Liver (tissue), 9 donors: ENCODE data around the gene RAD51. TPM values are rescaled to one million over a fixed set of nuclear protein-coding genes. Genes with fewer than 3 reads are reported as not detected.

Source experiments
- DNase-seq: peaks from one replicate; pipeline ENCODE4 v3.0.0-alpha.2; 2017; ENCODE audit warnings: low spot score
- H3K27ac ChIP-seq, 2 donors: one replicate each; pipeline ENCODE4 v1.7.0; 2013; ENCODE audit warnings: inconsistent platforms in 2 of 2, low read length in 2 of 2, control low read depth in 1 of 2, low read depth in 1 of 2, mild to moderate bottlenecking in 1 of 2
- H3K27me3 ChIP-seq, 4 donors: one replicate each; pipeline versions ENCODE4 v1.6.1 to v1.7.0; 2013; ENCODE audit warnings: low read length in 3 of 4, inconsistent platforms in 1 of 4, mild to moderate bottlenecking in 1 of 4, moderate library complexity in 1 of 4; ENCODE audit not compliant: control insufficient read depth in 4 of 4, insufficient read depth in 4 of 4
- H3K36me3 ChIP-seq, 4 donors: one replicate each; pipeline versions ENCODE4 v1.6.1 to v1.7.0; 2013; ENCODE audit warnings: low read length in 3 of 4, mild to moderate bottlenecking in 3 of 4, low read depth in 1 of 4, moderate library complexity in 1 of 4; ENCODE audit not compliant: control insufficient read depth in 4 of 4, insufficient read depth in 3 of 4
- H3K4me1 ChIP-seq, 4 donors: one replicate each; pipeline versions ENCODE4 v1.6.1 to v1.7.0; 2013; ENCODE audit warnings: low read length in 3 of 4, mild to moderate bottlenecking in 3 of 4, moderate library complexity in 1 of 4; ENCODE audit not compliant: control insufficient read depth in 4 of 4, insufficient read depth in 4 of 4
- H3K4me3 ChIP-seq, 3 donors: one replicate each; pipeline versions ENCODE4 v1.6.1 to v1.7.0; 2013; ENCODE audit warnings: low read length in 3 of 3, control low read depth in 1 of 3, low read depth in 1 of 3, mild to moderate bottlenecking in 1 of 3
- H3K9ac ChIP-seq, 2 donors: one replicate each; pipeline ENCODE4 v1.7.0; 2013; ENCODE audit warnings: low read length in 2 of 2, mild to moderate bottlenecking in 2 of 2, moderate library complexity in 2 of 2, control low read depth in 1 of 2, low read depth in 1 of 2
- H3K9me3 ChIP-seq, 4 donors: one replicate each; pipeline versions ENCODE4 v1.6.1 to v1.7.0; 2013; ENCODE audit warnings: low read length in 3 of 4; ENCODE audit not compliant: control insufficient read depth in 4 of 4
- EGR1 ChIP-seq, 2 donors: IDR thresholded peaks; 2 replicates each; pipeline ENCODE4 v1.6.1; 2016 to 2018; ENCODE audit warnings: antibody characterized with exemption in 2 of 2, low read depth in 2 of 2
- FOXA1 ChIP-seq: IDR thresholded peaks from 2 replicates; pipeline ENCODE4 v1.6.1; 2016; ENCODE audit warnings: antibody characterized with exemption
- FOXA2 ChIP-seq: IDR thresholded peaks from 2 replicates; pipeline ENCODE4 v1.6.1; 2016; ENCODE audit warnings: antibody characterized with exemption
- GABPA ChIP-seq, 2 donors: IDR thresholded peaks in 1 of 2; conservative IDR thresholded peaks in 1 of 2; 2 replicates each; pipeline ENCODE4 v1.6.1; 2016; ENCODE audit warnings: antibody characterized with exemption in 2 of 2, mild to moderate bottlenecking in 1 of 2, moderate library complexity in 1 of 2
- HNF4A ChIP-seq, 2 donors: conservative IDR thresholded peaks; 2 replicates each; pipeline ENCODE4 v1.6.1; 2016; ENCODE audit warnings: antibody characterized with exemption in 2 of 2, mild to moderate bottlenecking in 2 of 2
- HNF4G ChIP-seq: IDR thresholded peaks from 2 replicates; pipeline ENCODE4 v1.6.1; 2016; ENCODE audit warnings: antibody characterized with exemption
- JUND ChIP-seq, 2 donors: IDR thresholded peaks; 2 replicates each; pipeline ENCODE4 v1.6.1; 2016; ENCODE audit warnings: antibody characterized with exemption in 2 of 2
- NR2F2 ChIP-seq: IDR thresholded peaks from 2 replicates; pipeline ENCODE4 v1.6.1; 2016; ENCODE audit warnings: antibody characterized with exemption
- RAD21 ChIP-seq, 2 donors: IDR thresholded peaks; 2 replicates each; pipeline ENCODE4 v1.6.1; 2016; ENCODE audit warnings: antibody characterized with exemption in 2 of 2, mild to moderate bottlenecking in 2 of 2
- SP1 ChIP-seq: IDR thresholded peaks from 2 replicates; pipeline ENCODE4 v1.6.1; 2018; ENCODE audit warnings: antibody characterized with exemption, mild to moderate bottlenecking
- YY1 ChIP-seq: IDR thresholded peaks from 2 replicates; pipeline ENCODE4 v1.6.1; 2016; ENCODE audit warnings: antibody characterized with exemption, mild to moderate bottlenecking
- WGBS: extraction: QIAGEN DNeasy Blood & Tissue Kit; methylation state at CpG from one replicate; pipeline ENCODE4 v1.1.7; 2013; 5-methylcytosine and 5-hydroxymethylcytosine counted together
- polyA plus RNA-seq, 2 donors: library from polyadenylated mRNA; stranded (reverse) in 1 of 2; unstranded in 1 of 2; fragments of 200-250 nt in 1 of 2; fragments of >200 nt in 1 of 2; fragmentation: Nextera tagmentation in 1 of 2; extraction: Ambion mirVana in 1 of 2; gene quantifications; one replicate each; pipeline versions ENCODE4 v1.2.1 to v1.2.3, GENCODE V29; 2013 to 2015
- total RNA-seq, 2 donors: library from RNA; depleted of rRNA; stranded (reverse); fragments of >200 nt; gene quantifications; one replicate each; pipeline ENCODE4 v1.2.3, GENCODE V29; 2014
- TF ChIP-seq, protein P1 (sequence below): IDR thresholded peaks from 2 replicates; pipeline ENCODE4 v1.6.1; 2016; ENCODE audit warnings: antibody characterized with exemption
- TF ChIP-seq, protein P2 (sequence below): fragments of 150-350 bp; IDR thresholded peaks from 2 replicates; pipeline ENCODE4 v1.5.1; 2017; ENCODE audit warnings: improper control_type of control experiment, low read depth, low read length; ENCODE audit not compliant: missing input control
- TF ChIP-seq, protein P3 (sequence below): IDR thresholded peaks from 2 replicates; pipeline ENCODE4 v1.6.1; 2016; ENCODE audit warnings: antibody characterized with exemption
- TF ChIP-seq, protein P4 (sequence below): IDR thresholded peaks from 2 replicates; pipeline ENCODE4 v1.6.1; 2016; ENCODE audit warnings: antibody characterized with exemption
- TF ChIP-seq, protein P5 (sequence below): IDR thresholded peaks from 2 replicates; pipeline ENCODE4 v1.6.1; 2016; ENCODE audit warnings: antibody characterized with exemption, mild to moderate bottlenecking
- donor health status: healthy.
- donor health status: healthy.
- donor health status: healthy.
- donor health status: healthy.
- donor health status: healthy.

RAD51 gene
- total and polyA plus RNA-seq, 4 donors: 0.25 to 11.3 (median 0.69) TPM

DNA sequence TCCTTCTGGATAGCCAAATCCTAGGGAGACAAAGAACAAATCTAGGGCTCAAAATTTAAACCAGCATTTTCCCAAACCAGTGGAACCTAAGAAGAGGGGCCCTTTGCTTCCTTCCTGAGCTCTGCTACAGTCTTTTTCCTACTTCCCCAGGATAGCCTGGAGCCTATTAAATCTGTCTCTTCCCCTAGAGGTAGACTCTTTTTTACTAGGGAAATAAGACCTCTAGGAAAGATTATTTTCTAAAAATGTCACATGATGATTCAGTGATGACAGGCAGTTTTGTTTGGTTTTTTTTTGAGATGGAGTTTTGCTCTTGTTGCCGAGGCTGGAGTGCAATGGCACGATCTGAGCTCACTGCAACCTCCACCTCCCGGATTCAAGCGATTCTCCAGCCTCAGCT, 41.6 kb downstream of the RAD51 start:
- TF ChIP-seq GABPA (IDR thresholded peaks at IDR 0.05 in 1 of 2, conservative IDR thresholded peaks at IDR 0.05 in 1 of 2): no peak
- no peak for TF ChIP-seq SP1
- TF ChIP-seq YY1: no peak
- no peak for TF ChIP-seq JUND (IDR thresholded peaks at IDR 0.05)
- TF ChIP-seq NR2F2: no peak
- TF ChIP-seq FOXA2: no peak
- TF ChIP-seq, protein P1, sequence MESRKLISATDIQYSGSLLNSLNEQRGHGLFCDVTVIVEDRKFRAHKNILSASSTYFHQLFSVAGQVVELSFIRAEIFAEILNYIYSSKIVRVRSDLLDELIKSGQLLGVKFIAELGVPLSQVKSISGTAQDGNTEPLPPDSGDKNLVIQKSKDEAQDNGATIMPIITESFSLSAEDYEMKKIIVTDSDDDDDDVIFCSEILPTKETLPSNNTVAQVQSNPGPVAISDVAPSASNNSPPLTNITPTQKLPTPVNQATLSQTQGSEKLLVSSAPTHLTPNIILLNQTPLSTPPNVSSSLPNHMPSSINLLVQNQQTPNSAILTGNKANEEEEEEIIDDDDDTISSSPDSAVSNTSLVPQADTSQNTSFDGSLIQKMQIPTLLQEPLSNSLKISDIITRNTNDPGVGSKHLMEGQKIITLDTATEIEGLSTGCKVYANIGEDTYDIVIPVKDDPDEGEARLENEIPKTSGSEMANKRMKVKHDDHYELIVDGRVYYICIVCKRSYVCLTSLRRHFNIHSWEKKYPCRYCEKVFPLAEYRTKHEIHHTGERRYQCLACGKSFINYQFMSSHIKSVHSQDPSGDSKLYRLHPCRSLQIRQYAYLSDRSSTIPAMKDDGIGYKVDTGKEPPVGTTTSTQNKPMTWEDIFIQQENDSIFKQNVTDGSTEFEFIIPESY: no peak
- TF ChIP-seq EGR1 (IDR thresholded peaks at IDR 0.05; ENCODE audit: low read depth in 2 of 2): no peak
- TF ChIP-seq FOXA1: no peak
- TF ChIP-seq RAD21 (IDR thresholded peaks at IDR 0.05): no peak
- TF ChIP-seq, protein P2, sequence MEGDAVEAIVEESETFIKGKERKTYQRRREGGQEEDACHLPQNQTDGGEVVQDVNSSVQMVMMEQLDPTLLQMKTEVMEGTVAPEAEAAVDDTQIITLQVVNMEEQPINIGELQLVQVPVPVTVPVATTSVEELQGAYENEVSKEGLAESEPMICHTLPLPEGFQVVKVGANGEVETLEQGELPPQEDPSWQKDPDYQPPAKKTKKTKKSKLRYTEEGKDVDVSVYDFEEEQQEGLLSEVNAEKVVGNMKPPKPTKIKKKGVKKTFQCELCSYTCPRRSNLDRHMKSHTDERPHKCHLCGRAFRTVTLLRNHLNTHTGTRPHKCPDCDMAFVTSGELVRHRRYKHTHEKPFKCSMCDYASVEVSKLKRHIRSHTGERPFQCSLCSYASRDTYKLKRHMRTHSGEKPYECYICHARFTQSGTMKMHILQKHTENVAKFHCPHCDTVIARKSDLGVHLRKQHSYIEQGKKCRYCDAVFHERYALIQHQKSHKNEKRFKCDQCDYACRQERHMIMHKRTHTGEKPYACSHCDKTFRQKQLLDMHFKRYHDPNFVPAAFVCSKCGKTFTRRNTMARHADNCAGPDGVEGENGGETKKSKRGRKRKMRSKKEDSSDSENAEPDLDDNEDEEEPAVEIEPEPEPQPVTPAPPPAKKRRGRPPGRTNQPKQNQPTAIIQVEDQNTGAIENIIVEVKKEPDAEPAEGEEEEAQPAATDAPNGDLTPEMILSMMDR: no peak
- TF ChIP-seq, protein P3, sequence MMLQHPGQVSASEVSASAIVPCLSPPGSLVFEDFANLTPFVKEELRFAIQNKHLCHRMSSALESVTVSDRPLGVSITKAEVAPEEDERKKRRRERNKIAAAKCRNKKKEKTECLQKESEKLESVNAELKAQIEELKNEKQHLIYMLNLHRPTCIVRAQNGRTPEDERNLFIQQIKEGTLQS: no peak
- TF ChIP-seq, protein P4, sequence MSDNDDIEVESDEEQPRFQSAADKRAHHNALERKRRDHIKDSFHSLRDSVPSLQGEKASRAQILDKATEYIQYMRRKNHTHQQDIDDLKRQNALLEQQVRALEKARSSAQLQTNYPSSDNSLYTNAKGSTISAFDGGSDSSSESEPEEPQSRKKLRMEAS: no peak
- TF ChIP-seq HNF4G: no peak
- TF ChIP-seq HNF4A (conservative IDR thresholded peaks at IDR 0.05): no peak
- TF ChIP-seq, protein P5, sequence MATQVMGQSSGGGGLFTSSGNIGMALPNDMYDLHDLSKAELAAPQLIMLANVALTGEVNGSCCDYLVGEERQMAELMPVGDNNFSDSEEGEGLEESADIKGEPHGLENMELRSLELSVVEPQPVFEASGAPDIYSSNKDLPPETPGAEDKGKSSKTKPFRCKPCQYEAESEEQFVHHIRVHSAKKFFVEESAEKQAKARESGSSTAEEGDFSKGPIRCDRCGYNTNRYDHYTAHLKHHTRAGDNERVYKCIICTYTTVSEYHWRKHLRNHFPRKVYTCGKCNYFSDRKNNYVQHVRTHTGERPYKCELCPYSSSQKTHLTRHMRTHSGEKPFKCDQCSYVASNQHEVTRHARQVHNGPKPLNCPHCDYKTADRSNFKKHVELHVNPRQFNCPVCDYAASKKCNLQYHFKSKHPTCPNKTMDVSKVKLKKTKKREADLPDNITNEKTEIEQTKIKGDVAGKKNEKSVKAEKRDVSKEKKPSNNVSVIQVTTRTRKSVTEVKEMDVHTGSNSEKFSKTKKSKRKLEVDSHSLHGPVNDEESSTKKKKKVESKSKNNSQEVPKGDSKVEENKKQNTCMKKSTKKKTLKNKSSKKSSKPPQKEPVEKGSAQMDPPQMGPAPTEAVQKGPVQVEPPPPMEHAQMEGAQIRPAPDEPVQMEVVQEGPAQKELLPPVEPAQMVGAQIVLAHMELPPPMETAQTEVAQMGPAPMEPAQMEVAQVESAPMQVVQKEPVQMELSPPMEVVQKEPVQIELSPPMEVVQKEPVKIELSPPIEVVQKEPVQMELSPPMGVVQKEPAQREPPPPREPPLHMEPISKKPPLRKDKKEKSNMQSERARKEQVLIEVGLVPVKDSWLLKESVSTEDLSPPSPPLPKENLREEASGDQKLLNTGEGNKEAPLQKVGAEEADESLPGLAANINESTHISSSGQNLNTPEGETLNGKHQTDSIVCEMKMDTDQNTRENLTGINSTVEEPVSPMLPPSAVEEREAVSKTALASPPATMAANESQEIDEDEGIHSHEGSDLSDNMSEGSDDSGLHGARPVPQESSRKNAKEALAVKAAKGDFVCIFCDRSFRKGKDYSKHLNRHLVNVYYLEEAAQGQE: no peak
- WGBS: 97% methylated on average over 4 of the region's 4 CpGs

DNA sequence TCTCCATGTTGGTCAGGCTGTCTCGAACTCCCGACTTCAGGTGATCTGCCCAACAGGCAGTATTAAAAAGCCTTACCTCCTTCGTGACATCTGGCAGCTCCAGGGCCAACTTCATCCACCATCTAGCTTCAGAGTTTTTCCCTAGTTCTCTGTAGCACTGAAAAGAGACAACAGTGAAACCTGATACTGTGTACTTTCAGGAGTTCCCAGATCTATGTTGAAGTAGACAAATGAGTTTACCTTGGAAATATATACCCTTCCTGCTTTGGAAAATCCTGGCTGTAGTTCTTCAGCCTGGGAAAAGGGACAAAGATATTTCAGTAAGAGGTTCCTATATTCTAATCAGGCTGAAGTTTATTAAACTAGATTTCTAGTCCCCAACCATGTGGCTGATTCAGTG, 42.1 kb downstream of the RAD51 start:
- H3K4me1 ChIP-seq: no peaks in the 10 kb centered on the region
- no peak for DNase-seq
- H3K27me3 ChIP-seq: no peaks in the 10 kb centered on the region
- H3K27ac ChIP-seq: no peak overlapping the region
- H3K9me3 ChIP-seq: no peaks in the 10 kb centered on the region
- WGBS: 93% methylated on average over 3 of the region's 3 CpGs
- peaks cover 7 to 59% (median 48%) of the 10 kb centered on the region in 4 donors for H3K36me3 ChIP-seq
- TF ChIP-seq HNF4A (conservative IDR thresholded peaks at IDR 0.05): no peak
- TF ChIP-seq SP1: no peak
- TF ChIP-seq, protein P2: no peak
- TF ChIP-seq, protein P5: no peak
- no peak for TF ChIP-seq NR2F2
- H3K9ac ChIP-seq: no peak overlapping the region
- H3K4me3 ChIP-seq: no peak overlapping the region

More for the DNA sequence above, 41.6 kb downstream of the RAD51 start:
- Histone ChIP-seq H3K36me3 (peaks cover 7 to 59% (median 48%) of the 10 kb centered on the region in 4 donors), H3K9me3 (no peaks in the 10 kb centered on the region), H3K4me1 (no peaks in the 10 kb centered on the region), H3K27me3 (no peaks in the 10 kb centered on the region), H3K9ac (no peak overlapping the region), H3K27ac (no peak overlapping the region), H3K4me3 (no peak overlapping the region)
- DNase-seq: no peak
